AG09319 (cell line): ENCODE measurements around the gene HNRNPF.

ENCODE experiments used
- DNase-seq: peaks from one replicate; pipeline ENCODE4 v3.0.0-alpha.2; 2010; ENCODE audit warnings: low read depth; ENCODE audit errors: extremely low read depth
- TF ChIP-seq, protein P1 (sequence below): IDR thresholded peaks from 2 replicates; pipeline ENCODE4 v1.5.1; 2011; ENCODE audit warnings: low read depth, mild to moderate bottlenecking, inconsistent platforms, low read length, moderate library complexity

HNRNPF gene

DNA sequence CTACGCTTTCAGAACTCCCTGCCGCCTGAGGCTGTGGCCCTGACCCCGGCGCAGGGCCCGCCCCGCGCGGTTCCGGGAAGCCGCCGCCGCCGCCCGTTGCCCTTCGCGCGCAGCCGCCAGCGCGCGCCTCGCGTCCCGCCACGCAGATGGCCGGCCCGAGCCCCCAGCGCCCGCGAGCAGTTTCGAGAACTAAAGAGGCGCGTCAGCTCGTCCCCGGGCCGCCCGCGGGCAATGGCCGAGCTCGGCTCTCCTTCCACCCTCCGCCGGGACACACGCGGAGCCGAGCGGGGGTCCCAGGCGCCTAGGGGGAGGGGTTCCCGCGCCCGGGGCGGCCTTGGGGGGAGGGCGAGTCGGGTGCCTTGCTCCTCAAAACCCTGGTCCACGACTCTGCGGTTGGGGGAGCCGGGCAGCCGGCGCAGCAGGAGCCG, 1.8 kb downstream of the HNRNPF start:
- DNase-seq, result no peak
- TF ChIP-seq, protein P1, sequence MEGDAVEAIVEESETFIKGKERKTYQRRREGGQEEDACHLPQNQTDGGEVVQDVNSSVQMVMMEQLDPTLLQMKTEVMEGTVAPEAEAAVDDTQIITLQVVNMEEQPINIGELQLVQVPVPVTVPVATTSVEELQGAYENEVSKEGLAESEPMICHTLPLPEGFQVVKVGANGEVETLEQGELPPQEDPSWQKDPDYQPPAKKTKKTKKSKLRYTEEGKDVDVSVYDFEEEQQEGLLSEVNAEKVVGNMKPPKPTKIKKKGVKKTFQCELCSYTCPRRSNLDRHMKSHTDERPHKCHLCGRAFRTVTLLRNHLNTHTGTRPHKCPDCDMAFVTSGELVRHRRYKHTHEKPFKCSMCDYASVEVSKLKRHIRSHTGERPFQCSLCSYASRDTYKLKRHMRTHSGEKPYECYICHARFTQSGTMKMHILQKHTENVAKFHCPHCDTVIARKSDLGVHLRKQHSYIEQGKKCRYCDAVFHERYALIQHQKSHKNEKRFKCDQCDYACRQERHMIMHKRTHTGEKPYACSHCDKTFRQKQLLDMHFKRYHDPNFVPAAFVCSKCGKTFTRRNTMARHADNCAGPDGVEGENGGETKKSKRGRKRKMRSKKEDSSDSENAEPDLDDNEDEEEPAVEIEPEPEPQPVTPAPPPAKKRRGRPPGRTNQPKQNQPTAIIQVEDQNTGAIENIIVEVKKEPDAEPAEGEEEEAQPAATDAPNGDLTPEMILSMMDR, result no peak

- TF ChIP-seq, protein P1, result no peak
- DNase-seq, result no peak
These were observed 4.3 kb downstream of the HNRNPF start for GRCh38 chr10:43404704-43405084.

GRCh38 chr10:43403911-43404703, 4.9 kb downstream of the HNRNPF start:
- no peak for DNase-seq
- TF ChIP-seq, protein P1, result no peak

GRCh38 chr10:43402880-43403452, 6.0 kb downstream of the HNRNPF start:
- TF ChIP-seq, protein P1, result no peak
- no peak for DNase-seq

GRCh38 chr10:43402176-43402575, 6.8 kb downstream of the HNRNPF start:
- TF ChIP-seq, protein P1, result no peak
- DNase-seq, result no peak

- DNase-seq, result no peak
- TF ChIP-seq, protein P1, result no peak
These were observed 7.4 kb downstream of the HNRNPF start for GRCh38 chr10:43401627-43402026.
